Muscle of leg (tissue), 16 donors: Measurements from ENCODE around the gene KRTAP5-6. TPM values are rescaled to one million over a fixed set of nuclear protein-coding genes. Genes with fewer than 3 reads are reported as not detected.

Experiments
- DNase-seq: peaks from one replicate; pipeline ENCODE4 v3.0.0; 2013
- H3K27ac ChIP-seq: one replicate; pipeline ENCODE4 v1.5.1; 2013; ENCODE audit warnings: mild to moderate bottlenecking, low read length, control low read depth
- H3K27me3 ChIP-seq: one replicate; pipeline ENCODE4 v1.6.1; 2013; ENCODE audit warnings: low read length; ENCODE audit not compliant: control insufficient read depth, insufficient read depth
- H3K36me3 ChIP-seq: one replicate; pipeline ENCODE4 v1.6.1; 2013; ENCODE audit warnings: low read length; ENCODE audit not compliant: control insufficient read depth, insufficient read depth
- H3K4me1 ChIP-seq: one replicate; pipeline ENCODE4 v1.6.1; 2013; ENCODE audit warnings: low read length; ENCODE audit not compliant: control insufficient read depth, insufficient read depth
- H3K4me3 ChIP-seq: one replicate; pipeline ENCODE4 v1.5.1; 2013; ENCODE audit warnings: low read length, control low read depth
- H3K9me3 ChIP-seq: replicated peaks from 2 replicates; pipeline ENCODE4 v1.6.1; 2013; ENCODE audit warnings: low read depth, low read length; ENCODE audit not compliant: control insufficient read depth
- WGBS: methylation state at CpG from one replicate; pipeline ENCODE4 v1.1.5; 2013; ENCODE audit warnings: missing lambda C conversion rate; ENCODE audit not compliant: insufficient coverage; 5-methylcytosine and 5-hydroxymethylcytosine counted together
- long read RNA-seq, 11 donors: transcript quantifications; one replicate each; lab custom pipeline, GENCODE V29; 2026
- polyA plus RNA-seq, 8 donors: library from polyadenylated mRNA; unstranded; fragments of 120-200 nt; gene quantifications; one replicate each; pipeline versions ENCODE4 v1.2.1 to v1.2.3, GENCODE V29; 2013; ENCODE audit warnings: inconsistent platforms in 1 of 8, low replicate concordance in 1 of 8; ENCODE audit not compliant: insufficient read length in 8 of 8, insufficient read depth in 1 of 8
- total RNA-seq: library from RNA; stranded (reverse); fragments of 120-200 nt; gene quantifications from one replicate; pipeline ENCODE4 v1.2.4, GENCODE V29; 2013

Gene KRTAP5-6, protein sequence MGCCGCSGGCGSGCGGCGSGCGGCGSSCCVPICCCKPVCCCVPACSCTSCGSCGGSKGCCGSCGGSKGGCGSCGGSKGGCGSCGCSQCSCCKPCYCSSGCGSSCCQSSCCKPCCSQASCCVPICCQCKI
- total RNA-seq (not detected), polyA plus RNA-seq (1 to 10 TPM in 1 of 8 donors, under 1 TPM in 2, not detected in 5; 0.28 to 1.1 (median 0.61) TPM)
- long read RNA-seq, donor 1, partial matches to known transcripts: 0 of 1 reads
- long read RNA-seq, donor 1, other reads (novel, unspliced or antisense): 0 of 1 reads
- long read RNA-seq, donor 2: 0 reads
- long read RNA-seq, donor 3: 0 reads
- long read RNA-seq, donor 4: 0 reads
- long read RNA-seq, donor 5: 0 reads
- long read RNA-seq, donor 6: 0 reads
- long read RNA-seq, donor 7: 0 reads
- long read RNA-seq, donor 8: 0 reads
- long read RNA-seq, donor 9, partial matches to known transcripts: 0 of 1 reads
- long read RNA-seq, donor 9, other reads (novel, unspliced or antisense): 0 of 1 reads
- long read RNA-seq, donor 10: 0 reads
- long read RNA-seq, donor 11: 0 reads

GRCh38 chr11:1696608-1697570, at the start of gene KRTAP5-6:
TSS of gene KRTAP5-6 (plus strand) at chr11:1697195. CDS start at chr11:1697246, 51 bp downstream.
- 71% methylated on average over 8 of the region's 11 CpGs for WGBS
- H3K4me3 ChIP-seq: no peak within 1 kb of the TSS
- peaks cover 18% of the 10 kb centered on the region for H3K4me1 ChIP-seq
- peaks cover 8% of the 10 kb centered on the region for H3K27me3 ChIP-seq
- no peaks in the 10 kb centered on the region for H3K36me3 ChIP-seq
- H3K9me3 ChIP-seq: no peaks in the 10 kb centered on the region
- DNase-seq: no peak
- H3K27ac ChIP-seq: no peak within 1 kb of the TSS

DNA sequence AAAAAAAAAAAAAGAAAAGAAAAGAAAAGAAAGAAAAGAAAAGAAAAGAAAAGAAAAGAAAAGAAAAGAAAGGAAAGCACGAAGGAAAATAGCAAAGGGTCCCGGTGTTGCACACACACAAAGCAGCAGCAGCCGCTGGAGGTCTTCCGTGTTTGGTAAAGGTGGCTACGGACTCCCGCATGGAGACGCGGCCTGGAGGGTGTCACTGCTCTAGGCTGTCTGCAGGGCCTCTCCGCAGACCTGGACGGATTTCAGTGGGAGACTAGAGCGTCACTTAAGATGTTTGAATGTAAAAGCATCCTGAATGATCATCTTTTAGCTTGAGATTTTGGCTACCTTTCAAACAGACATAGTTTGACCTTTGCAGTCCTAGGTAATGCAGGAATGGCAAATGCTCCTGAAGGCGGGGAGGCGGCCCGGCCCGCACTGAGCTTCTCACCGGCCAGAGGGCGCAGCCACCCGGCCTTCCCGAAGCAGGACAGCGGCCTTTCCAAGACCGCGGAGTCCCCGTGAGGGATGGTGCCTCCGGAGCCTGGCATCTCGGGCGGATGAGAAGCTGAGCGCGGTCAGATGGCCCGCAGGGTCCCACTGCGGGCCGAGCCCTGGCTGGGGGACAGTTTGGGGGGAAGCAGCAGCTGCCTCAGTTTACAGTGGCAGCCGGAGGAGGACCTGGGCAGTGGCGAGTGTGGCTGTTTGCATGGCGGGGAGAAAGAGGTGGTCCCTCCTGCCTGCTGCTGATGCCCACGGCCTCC, 48.9 kb upstream of the KRTAP5-6 start:
- no peaks in the 10 kb centered on the region for H3K36me3 ChIP-seq
- H3K4me1 ChIP-seq: peaks cover 3% of the 10 kb centered on the region
- WGBS: 90% methylated on average over 32 of the region's 35 CpGs
- no peaks in the 10 kb centered on the region for H3K9me3 ChIP-seq
- DNase-seq: no peak
- peaks cover 1% of the 10 kb centered on the region for H3K27me3 ChIP-seq
- no peak overlapping the region for H3K27ac ChIP-seq
- no peak overlapping the region for H3K4me3 ChIP-seq

DNA sequence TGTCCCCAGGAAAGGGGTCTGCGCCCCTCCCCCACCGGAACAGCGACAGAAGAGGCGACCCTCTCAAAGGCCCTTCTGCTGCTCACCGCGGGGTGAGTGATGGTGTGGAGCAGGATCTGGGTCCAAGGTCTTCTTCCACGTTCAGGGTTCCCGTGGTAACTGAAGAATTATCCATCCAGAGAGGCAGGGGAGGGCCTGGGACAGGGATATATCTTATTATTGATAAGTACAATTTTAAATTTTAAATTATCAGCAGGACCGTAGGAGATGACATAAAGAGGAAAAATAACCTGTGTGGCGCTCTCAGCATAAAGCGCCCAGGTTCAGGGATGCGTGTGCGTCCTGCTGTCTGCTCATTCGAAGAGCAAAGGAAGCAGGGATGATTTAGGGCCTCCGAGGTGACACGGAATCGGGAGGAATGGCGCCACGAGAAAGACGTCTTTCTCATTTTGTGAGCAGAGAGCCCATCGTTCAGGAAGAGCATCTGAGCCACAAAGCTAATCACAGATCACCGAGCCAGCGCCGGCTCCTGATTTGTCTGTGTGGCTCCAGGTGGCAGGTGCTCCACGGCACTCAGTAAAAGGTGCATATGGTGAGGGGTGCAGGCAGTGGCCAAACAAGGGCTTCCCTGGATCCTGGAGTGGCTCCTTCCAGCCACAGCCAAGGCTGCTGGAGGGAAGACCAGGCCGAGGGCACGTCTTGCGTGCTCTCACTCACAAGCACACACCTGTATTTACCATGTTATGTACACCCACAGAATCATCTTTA, 48.2 kb upstream of the KRTAP5-6 start:
- peaks cover 3% of the 10 kb centered on the region for H3K27me3 ChIP-seq
- peaks cover 10% of the 10 kb centered on the region for H3K4me1 ChIP-seq
- H3K36me3 ChIP-seq: no peaks in the 10 kb centered on the region
- no peaks in the 10 kb centered on the region for H3K9me3 ChIP-seq
- no peak overlapping the region for H3K27ac ChIP-seq
- H3K4me3 ChIP-seq: no peak overlapping the region
- no peak for DNase-seq
- 91% methylated on average over 19 of the region's 28 CpGs for WGBS

GRCh38 chr11:1650034-1650917, 46.7 kb upstream of the KRTAP5-6 start:
- Histone ChIP-seq H3K36me3 (no peaks in the 10 kb centered on the region), H3K4me1 (peaks cover 23% of the 10 kb centered on the region), H3K27me3 (peaks cover 5% of the 10 kb centered on the region), H3K27ac (no peak overlapping the region), H3K4me3 (no peak overlapping the region), H3K9me3 (no peaks in the 10 kb centered on the region)
- DNase-seq: no peak
- 83% methylated on average over 7 of the region's 15 CpGs for WGBS

DNA sequence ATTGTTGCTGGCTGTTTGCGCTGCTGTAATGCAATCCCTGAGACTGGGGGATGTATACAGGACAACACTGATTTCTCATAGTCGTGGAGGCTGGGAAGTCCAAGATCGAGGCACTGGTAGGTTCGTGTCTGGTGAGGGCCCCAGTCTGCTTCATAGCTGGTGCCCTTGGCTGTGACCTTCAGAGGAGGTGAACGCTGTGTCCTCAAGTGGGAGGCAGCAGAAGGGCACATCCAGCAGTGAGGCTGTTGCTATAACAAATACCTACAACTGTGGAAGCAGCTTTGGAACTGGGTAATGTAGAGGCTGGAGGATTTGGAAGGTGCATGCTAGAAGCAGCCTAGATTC, 46.1 kb upstream of the KRTAP5-6 start:
- Histone ChIP-seq H3K4me1 (peaks cover 23% of the 10 kb centered on the region), H3K36me3 (no peaks in the 10 kb centered on the region), H3K9me3 (no peaks in the 10 kb centered on the region), H3K4me3 (no peak overlapping the region), H3K27me3 (peaks cover 5% of the 10 kb centered on the region), H3K27ac (no peak overlapping the region)
- DNase-seq: no peak
- WGBS: 77% methylated on average over 4 of the region's 5 CpGs

- Histone ChIP-seq H3K9me3 (no peaks in the 10 kb centered on the region), H3K4me1 (peaks cover 23% of the 10 kb centered on the region), H3K27me3 (peaks cover 5% of the 10 kb centered on the region), H3K27ac (peak overlapping the region; percentile 52), H3K4me3 (no peak overlapping the region), H3K36me3 (no peaks in the 10 kb centered on the region)
- 79% methylated on average over 6 of the region's 7 CpGs for WGBS
- DNase-seq: no peak
These were observed 45.5 kb upstream of the KRTAP5-6 start for GRCh38 chr11:1651411-1651980.

DNA sequence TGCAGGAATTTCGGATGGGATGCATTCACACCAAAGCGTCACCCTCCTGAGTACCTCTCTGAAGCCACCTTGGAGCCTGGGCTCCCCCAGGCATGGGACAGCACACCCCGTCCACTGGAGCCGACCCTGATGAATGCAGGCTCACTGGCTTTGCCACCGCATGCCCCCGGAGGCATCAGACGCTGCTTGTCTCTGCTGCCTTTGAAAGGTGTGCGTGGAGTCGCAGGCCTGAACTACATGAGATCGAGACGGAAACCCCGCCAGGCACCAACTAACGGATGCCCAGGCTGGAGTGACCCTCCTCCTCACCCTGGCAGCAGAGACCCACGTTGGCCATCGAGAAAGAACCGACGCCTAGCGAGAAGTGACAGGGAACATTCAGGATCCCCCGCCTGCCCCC, 45.0 kb upstream of the KRTAP5-6 start:
- Histone ChIP-seq H3K4me1 (peaks cover 23% of the 10 kb centered on the region), H3K27ac (peak overlapping the region; percentile 52), H3K27me3 (peaks cover 5% of the 10 kb centered on the region), H3K9me3 (no peaks in the 10 kb centered on the region), H3K4me3 (no peak overlapping the region), H3K36me3 (no peaks in the 10 kb centered on the region)
- 78% methylated on average over 16 of the region's 19 CpGs for WGBS
- DNase-seq: no peak

GRCh38 chr11:1652442-1652770, 44.6 kb upstream of the KRTAP5-6 start:
- peaks cover 5% of the 10 kb centered on the region for H3K27me3 ChIP-seq
- peaks cover 23% of the 10 kb centered on the region for H3K4me1 ChIP-seq
- no peaks in the 10 kb centered on the region for H3K9me3 ChIP-seq
- WGBS: 64% methylated on average over 15 of the region's 20 CpGs
- peak; percentile 77 for DNase-seq
- peak overlapping the region; percentile 52 for H3K27ac ChIP-seq
- no peaks in the 10 kb centered on the region for H3K36me3 ChIP-seq
- H3K4me3 ChIP-seq: no peak overlapping the region
